ENCODE measurements around the gene IER5.

Gene IER5

GRCh38 chr1:181061891-181062835 is 26.3 kb upstream of the IER5 start:
- no peak for DNase-seq
- TF ChIP-seq POLR2A (IDR thresholded peaks at IDR 0.05; ENCODE audit: low read length) (no peak), GATA1 (IDR thresholded peaks at IDR 0.05; ENCODE audit: low read depth, low read length) (no peak)

GRCh38 chr1:181062836-181063428 is 25.6 kb upstream of the IER5 start:
- DNase-seq: no peak

GRCh38 chr1:181064011-181064623 is 24.4 kb upstream of the IER5 start:
- TF ChIP-seq POLR2A (IDR thresholded peaks at IDR 0.05; ENCODE audit: low read length): no peak
- TF ChIP-seq GATA1 (IDR thresholded peaks at IDR 0.05; ENCODE audit: low read depth, low read length): no peak
- DNase-seq: no peak

More at GRCh38 chr1:181062836-181063428, 25.6 kb upstream of the IER5 start:
- TF ChIP-seq GATA1 (IDR thresholded peaks at IDR 0.05; ENCODE audit: low read depth, low read length): no peak
- no peak for TF ChIP-seq POLR2A (IDR thresholded peaks at IDR 0.05; ENCODE audit: low read length)

- DNase-seq: no peak
- TF ChIP-seq POLR2A (IDR thresholded peaks at IDR 0.05; ENCODE audit: low read length) (no peak), GATA1 (IDR thresholded peaks at IDR 0.05; ENCODE audit: low read depth, low read length) (no peak)
Observed at GRCh38 chr1:181064702-181065101, 23.8 kb upstream of the IER5 start.

GRCh38 chr1:181073638-181074037 is 14.9 kb upstream of the IER5 start:
- TF ChIP-seq POLR2A (IDR thresholded peaks at IDR 0.05; ENCODE audit: low read length) (no peak), GATA1 (IDR thresholded peaks at IDR 0.05; ENCODE audit: low read depth, low read length) (no peak)
- no peak for DNase-seq

- no peak for DNase-seq
- no peak for TF ChIP-seq POLR2A (IDR thresholded peaks at IDR 0.05; ENCODE audit: low read length)
- no peak for TF ChIP-seq GATA1 (IDR thresholded peaks at IDR 0.05; ENCODE audit: low read depth, low read length)
Observed at GRCh38 chr1:181075766-181076350, 12.6 kb upstream of the IER5 start.

- TF ChIP-seq GATA1 (IDR thresholded peaks at IDR 0.05; ENCODE audit: low read depth, low read length): no peak
- no peak for TF ChIP-seq POLR2A (IDR thresholded peaks at IDR 0.05; ENCODE audit: low read length)
- DNase-seq: no peak
Observed at GRCh38 chr1:181076852-181077251, 11.6 kb upstream of the IER5 start.

GRCh38 chr1:181077576-181078242 is 10.8 kb upstream of the IER5 start:
- no peak for DNase-seq
- no peak for TF ChIP-seq GATA1 (IDR thresholded peaks at IDR 0.05; ENCODE audit: low read depth, low read length)
- TF ChIP-seq POLR2A (IDR thresholded peaks at IDR 0.05; ENCODE audit: low read length): no peak

- DNase-seq: no peak
- TF ChIP-seq POLR2A (IDR thresholded peaks at IDR 0.05; ENCODE audit: low read length) (no peak), GATA1 (IDR thresholded peaks at IDR 0.05; ENCODE audit: low read depth, low read length) (no peak)
Observed at GRCh38 chr1:181079382-181079781, 9.1 kb upstream of the IER5 start.

- no peak for TF ChIP-seq GATA1 (IDR thresholded peaks at IDR 0.05; ENCODE audit: low read depth, low read length)
- DNase-seq: no peak
Observed at GRCh38 chr1:181079920-181080319, 8.6 kb upstream of the IER5 start.

GRCh38 chr1:181080556-181080955 is 7.9 kb upstream of the IER5 start:
- no peak for DNase-seq
- TF ChIP-seq GATA1 (IDR thresholded peaks at IDR 0.05; ENCODE audit: low read depth, low read length) (no peak), POLR2A (IDR thresholded peaks at IDR 0.05; ENCODE audit: low read length) (no peak)

- DNase-seq: no peak
- TF ChIP-seq POLR2A (IDR thresholded peaks at IDR 0.05; ENCODE audit: low read length) (no peak), GATA1 (IDR thresholded peaks at IDR 0.05; ENCODE audit: low read depth, low read length) (no peak)
Observed at GRCh38 chr1:181081395-181081794, 7.1 kb upstream of the IER5 start.

GRCh38 chr1:181083842-181084605 is 4.5 kb upstream of the IER5 start:
- peak; percentile 78 to 79 for DNase-seq
- TF ChIP-seq GATA1 (IDR thresholded peaks at IDR 0.05; ENCODE audit: low read depth, low read length): no peak
- no peak for TF ChIP-seq POLR2A (IDR thresholded peaks at IDR 0.05; ENCODE audit: low read length)
